Stimulated activated CD8-positive, alpha-beta memory T cell treated with anti-CD3 and anti-CD28 coated beads, Interleukin-7, amount 100 ng/mL, for 1 hour (primary cell): ENCODE measurements around the gene UBE2N.
A peak's percentile ranks its signal among the peaks of the same experiment; 100 is the strongest.
"Not testable (repeated sequence)": the region's sequence is repeated elsewhere in the genome, so short reads cannot be mapped to it uniquely, and the experiment has no call there.

Source experiments
- DNase-seq, 2 donors: peaks; one replicate each; pipeline ENCODE4 v3.0.0-alpha.2; 2020; ENCODE audit warnings: low read depth in 2 of 2

Gene UBE2N

GRCh38 chr12:93443576-93443975 is 1.8 kb upstream of the UBE2N start:
- DNase-seq: no peak

- DNase-seq: no peak
Measured at GRCh38 chr12:93442411-93443340, 929 bp upstream of the UBE2N start.

- DNase-seq: peak in 1 of 2 donors; percentile 8
Measured at GRCh38 chr12:93441081-93441616, 598 bp downstream of the UBE2N start.

GRCh38 chr12:93440043-93440835 is 1.5 kb downstream of the UBE2N start:
- no peak for DNase-seq

- no peak for DNase-seq
Measured at GRCh38 chr12:93438266-93439050, 3.3 kb downstream of the UBE2N start.

GRCh38 chr12:93434256-93434865 is 7.4 kb downstream of the UBE2N start:
- no peak for DNase-seq

GRCh38 chr12:93432031-93432430 is 9.7 kb downstream of the UBE2N start:
- not testable (repeated sequence) for DNase-seq

- DNase-seq: no peak
Measured at GRCh38 chr12:93430280-93430679, 11.5 kb downstream of the UBE2N start.

GRCh38 chr12:93429852-93430251 is 11.9 kb downstream of the UBE2N start:
- DNase-seq: no peak

GRCh38 chr12:93429448-93429847 is 12.3 kb downstream of the UBE2N start:
- no peak for DNase-seq

GRCh38 chr12:93427779-93428564 is 13.8 kb downstream of the UBE2N start:
- no peak for DNase-seq

GRCh38 chr12:93426412-93426805 is 15.3 kb downstream of the UBE2N start:
- DNase-seq: no peak

- no peak for DNase-seq
Measured at GRCh38 chr12:93425736-93426411, 15.9 kb downstream of the UBE2N start.

- DNase-seq: no peak
Measured at GRCh38 chr12:93422050-93422449, 19.7 kb downstream of the UBE2N start.

- no peak for DNase-seq
Measured at GRCh38 chr12:93419388-93420034, 22.2 kb downstream of the UBE2N start.

GRCh38 chr12:93417967-93418480 is 23.7 kb downstream of the UBE2N start:
- no peak for DNase-seq

- DNase-seq: no peak
Measured at GRCh38 chr12:93415723-93416464, 25.9 kb downstream of the UBE2N start.

- DNase-seq: no peak
Measured at GRCh38 chr12:93413064-93413463, 28.7 kb downstream of the UBE2N start.
